ENCODE measurements around the gene ELAPOR1. TPM values are rescaled to one million over a fixed set of nuclear protein-coding genes. Genes with fewer than 3 reads are reported as not detected.
A peak's percentile ranks its signal among the peaks of the same experiment; 100 is the strongest.

The ELAPOR1 gene
- total and polyA plus RNA-seq, 9 of the 15 experiments (the other 6 are each of a cell fraction or from before 2014, with no cell fraction given): 0.07 to 1.2 (median 0.18) TPM

GRCh38 chr1:109084563-109085517, 29.1 kb upstream of the ELAPOR1 start (continued):
- TF ChIP-seq SIN3A (IDR thresholded peaks at IDR 0.05; ENCODE audit: borderline replicate concordance in 2 of 2, control insufficient read depth in 1 of 2, low read depth in 2 of 2, low read length in 2 of 2) (no peak), ZBTB12 (CRISPR knock-in tag; IDR thresholded peaks at IDR 0.05) (no peak), TCF7 (IDR thresholded peaks at IDR 0.05; ENCODE audit: borderline replicate concordance) (no peak), ZNF134 (CRISPR knock-in tag; conservative IDR thresholded peaks at IDR 0.05) (no peak), ZBTB9 (CRISPR knock-in tag; IDR thresholded peaks at IDR 0.05) (no peak), TFAM (CRISPR knock-in tag; conservative IDR thresholded peaks at IDR 0.05) (no peak), PURB (CRISPR knock-in tag; IDR thresholded peaks at IDR 0.05; ENCODE audit: low read depth) (no peak), LCOR (CRISPR knock-in tag; IDR thresholded peaks at IDR 0.05) (no peak), DEAF1 (CRISPR knock-in tag; IDR thresholded peaks at IDR 0.05) (no peak), PTRF (tag; IDR thresholded peaks at IDR 0.05) (0 out of 2 replicates have a peak, but pooled peaks have one; percentile 6), ZNF561 (CRISPR knock-in tag; conservative IDR thresholded peaks at IDR 0.05) (no peak), ZNF354B (CRISPR knock-in tag; IDR thresholded peaks at IDR 0.05) (no peak), KDM1A (IDR thresholded peaks at IDR 0.05) (no peak), TAF15 (IDR thresholded peaks at IDR 0.05; ENCODE audit: low read depth, low read length) (no peak), ATF7 (IDR thresholded peaks at IDR 0.05) (no peak), RBM25 (IDR thresholded peaks at IDR 0.05; ENCODE audit: low read depth, low read length, severe bottlenecking) (no peak), CEBPB (tag; IDR thresholded peaks at IDR 0.05) (peak; percentile 89), HES1 (IDR thresholded peaks at IDR 0.05; ENCODE audit: low read depth) (no peak), ZNF280A (IDR thresholded peaks at IDR 0.05; ENCODE audit: low read depth, partially characterized antibody) (no peak), KDM4B (IDR thresholded peaks at IDR 0.05; ENCODE audit: borderline replicate concordance in 2 of 2, low read depth in 1 of 2) (no peak)

Measured in K562 (cell line).